Stromal cell of bone marrow (primary cell): ENCODE data around the gene TAP1.
A peak's percentile ranks its signal among the peaks of the same experiment; 100 is the strongest.

Source experiments
- DNase-seq: peaks from one replicate; pipeline ENCODE4 v3.0.0-alpha.2; 2012; ENCODE audit warnings: low read depth

TAP1 gene

GRCh38 chr6:32803416-32803815, 50.1 kb downstream of the TAP1 start:
- DNase-seq = no peak

GRCh38 chr6:32799740-32800139, 53.8 kb downstream of the TAP1 start:
- no peak for DNase-seq

GRCh38 chr6:32799168-32799567, 54.3 kb downstream of the TAP1 start:
- no peak for DNase-seq

GRCh38 chr6:32796848-32797776, 56.4 kb downstream of the TAP1 start:
- peak; percentile 54 for DNase-seq
